ENCODE data around the gene ZNF667.
A peak's percentile ranks its signal among the peaks of the same experiment; 100 is the strongest.

Gene ZNF667

DNA sequence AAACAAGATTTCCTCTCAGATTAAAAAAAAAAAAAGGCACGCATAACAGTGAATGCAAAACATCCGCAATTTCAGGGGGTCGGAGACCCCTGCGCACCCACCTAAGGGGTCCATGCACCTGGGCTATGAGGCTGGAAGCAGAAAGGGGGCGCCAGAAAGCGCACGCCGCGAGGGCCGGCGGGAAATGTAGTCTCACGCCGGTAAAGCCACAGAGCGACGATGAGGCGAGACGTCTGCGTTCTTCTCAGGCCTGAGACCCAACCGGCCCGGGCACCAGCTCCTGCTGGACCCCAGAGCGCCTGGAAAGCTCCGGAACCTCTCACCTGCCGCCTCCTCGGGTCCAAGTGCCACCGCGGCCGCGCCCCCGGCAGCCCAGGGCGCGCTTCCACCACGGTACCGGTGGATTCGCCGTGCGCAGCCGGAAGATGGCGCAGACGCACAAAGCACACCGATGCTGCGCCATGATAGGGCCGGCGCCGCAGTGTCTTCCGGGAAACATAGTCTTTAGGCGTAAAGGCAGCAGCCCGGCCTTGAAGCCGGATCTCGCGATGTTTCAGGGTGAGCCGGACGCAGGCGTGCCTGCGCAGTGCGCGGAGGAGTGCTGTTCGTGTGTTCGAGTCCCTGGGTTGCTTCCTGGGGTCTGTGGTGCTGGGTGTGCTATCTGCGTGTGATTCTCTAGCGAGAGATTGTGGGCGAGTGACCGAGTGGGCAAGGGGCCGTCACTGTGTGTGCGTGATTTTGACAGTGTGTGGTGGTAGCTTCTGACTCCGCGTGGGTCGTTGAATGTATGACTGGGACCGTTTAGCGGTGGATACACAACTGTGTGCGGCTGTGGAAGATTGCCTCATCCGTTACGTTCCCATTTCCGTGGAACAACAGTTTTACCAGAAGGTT, 83.8 kb downstream of the ZNF667 start, which contains the start of gene ZNF582:
TSS of gene ZNF582 (minus strand) at position 416 of the 894 bp plus-strand sequence. CDS start 1,782 bp downstream, outside the sequence.
- DNase-seq, result peak; percentile 96 to 98

Measured in inflammatory macrophage (primary cell).